ENCODE data around the gene DPF3.

The DPF3 gene

DNA sequence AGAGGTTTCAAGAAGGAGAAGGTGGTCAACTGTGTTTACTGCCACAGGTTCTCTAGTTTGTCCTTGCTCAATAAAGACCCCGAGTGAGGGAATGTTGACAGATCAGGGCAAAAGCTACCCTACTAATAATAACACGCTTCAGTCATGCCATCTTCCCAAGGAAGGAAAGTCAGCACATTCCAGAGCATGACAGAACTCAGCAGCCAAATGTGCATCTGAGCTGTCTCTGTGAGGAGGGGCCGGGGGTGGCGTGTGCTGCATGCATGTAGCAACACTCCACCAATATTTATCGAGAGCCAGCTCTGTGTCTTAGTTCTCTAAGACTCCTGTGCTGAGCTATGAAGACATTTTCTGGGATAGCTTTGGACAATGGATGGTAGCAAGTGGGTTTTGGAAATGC is 260.4 kb downstream of the DPF3 start:
- no peak for DNase-seq (ENCODE audit: low read depth)
- H3K4me3 ChIP-seq (ENCODE audit: low read depth, low read length) = no peak overlapping the region
- no peak for TF ChIP-seq CTCF (IDR thresholded peaks at IDR 0.05; ENCODE audit: low read depth, low read length, missing control alignments)

- no peak overlapping the region for H3K4me3 ChIP-seq (ENCODE audit: low read depth, low read length)
- no peak for DNase-seq (ENCODE audit: low read depth)
- TF ChIP-seq CTCF (IDR thresholded peaks at IDR 0.05; ENCODE audit: low read depth, low read length, missing control alignments) = no peak
These were observed 261.2 kb downstream of the DPF3 start for GRCh38 chr14:72632727-72633126.

DNA sequence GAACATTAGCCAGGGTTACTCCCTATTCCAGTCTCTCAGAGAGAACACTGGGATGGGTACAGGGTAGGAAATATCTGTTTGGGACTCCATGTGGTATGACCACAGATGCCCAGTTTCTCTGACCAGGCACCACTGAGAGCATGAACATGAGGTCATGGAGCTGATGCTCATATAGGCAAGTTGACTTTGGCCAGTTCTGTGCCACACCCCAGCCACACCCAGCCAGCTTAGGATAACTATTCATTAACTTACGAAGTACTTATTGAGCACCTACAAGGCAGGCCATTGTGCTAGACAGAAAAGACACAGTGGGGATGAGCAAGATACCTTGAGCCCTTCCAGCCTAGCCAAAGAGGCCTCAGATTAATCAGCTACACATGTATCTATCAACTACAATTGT is 262.5 kb downstream of the DPF3 start:
- no peak for TF ChIP-seq CTCF (IDR thresholded peaks at IDR 0.05; ENCODE audit: low read depth, low read length, missing control alignments)
- no peak overlapping the region for H3K4me3 ChIP-seq (ENCODE audit: low read depth, low read length)
- no peak for DNase-seq (ENCODE audit: low read depth)

DNA sequence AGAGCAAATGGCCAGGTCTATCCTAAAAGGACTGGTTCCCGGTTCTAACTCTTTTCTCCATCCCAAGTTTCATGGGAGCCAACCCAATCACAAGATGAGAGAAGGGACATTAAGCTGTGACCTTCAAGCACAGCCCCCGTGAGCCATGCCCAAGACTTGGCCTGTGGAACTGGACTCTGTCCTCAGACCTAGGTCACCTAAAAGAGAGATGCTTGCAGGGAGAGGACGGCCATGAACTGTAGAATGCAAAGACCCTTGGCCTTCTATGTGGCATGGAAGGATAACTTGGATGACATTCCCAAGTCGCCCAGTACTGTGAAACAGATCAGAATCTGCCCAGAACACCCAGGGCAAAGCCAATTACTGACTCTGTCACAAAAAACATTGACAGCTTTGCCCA is 263.5 kb downstream of the DPF3 start:
- DNase-seq (ENCODE audit: low read depth) = no peak
- TF ChIP-seq CTCF (IDR thresholded peaks at IDR 0.05; ENCODE audit: low read depth, low read length, missing control alignments) = no peak
- H3K4me3 ChIP-seq (ENCODE audit: low read depth, low read length) = no peak overlapping the region

DNA sequence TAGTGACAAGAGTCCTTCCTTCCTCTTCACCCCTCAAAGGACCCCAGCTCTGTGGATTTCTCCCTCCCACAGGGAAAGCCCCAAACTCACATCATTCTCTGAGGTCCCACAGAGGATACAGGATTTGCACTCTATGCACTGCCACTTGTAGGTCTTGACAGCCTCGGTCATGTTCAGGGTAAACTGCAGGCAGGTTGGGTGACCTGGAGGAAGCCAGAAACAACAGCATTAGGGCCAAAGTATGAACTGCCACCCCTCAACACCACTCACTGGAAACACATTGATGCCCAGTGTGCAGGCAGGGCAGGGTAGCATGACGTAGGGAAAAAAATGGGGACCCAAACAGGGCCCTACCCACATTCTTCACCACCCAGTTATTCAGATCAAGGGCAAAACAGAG is 264.4 kb downstream of the DPF3 start:
- no peak overlapping the region for H3K4me3 ChIP-seq (ENCODE audit: low read depth, low read length)
- no peak for TF ChIP-seq CTCF (IDR thresholded peaks at IDR 0.05; ENCODE audit: low read depth, low read length, missing control alignments)
- DNase-seq (ENCODE audit: low read depth) = no peak

- no peak overlapping the region for H3K4me3 ChIP-seq (ENCODE audit: low read depth, low read length)
These were observed 268.2 kb downstream of the DPF3 start for GRCh38 chr14:72625689-72626088.

More at GRCh38 chr14:72625689-72626088, 268.2 kb downstream of the DPF3 start:
- DNase-seq (ENCODE audit: low read depth) = no peak
- no peak for TF ChIP-seq CTCF (IDR thresholded peaks at IDR 0.05; ENCODE audit: low read depth, low read length, missing control alignments)

Measured in GM12864 (cell line).